Measurements from ENCODE around the gene DDAH1. TPM values are rescaled to one million over a fixed set of nuclear protein-coding genes. Genes with fewer than 3 reads are reported as not detected.

DDAH1 gene
- total RNA-seq, 1 experiment from 2014 or later, result 36.3 TPM

DNA sequence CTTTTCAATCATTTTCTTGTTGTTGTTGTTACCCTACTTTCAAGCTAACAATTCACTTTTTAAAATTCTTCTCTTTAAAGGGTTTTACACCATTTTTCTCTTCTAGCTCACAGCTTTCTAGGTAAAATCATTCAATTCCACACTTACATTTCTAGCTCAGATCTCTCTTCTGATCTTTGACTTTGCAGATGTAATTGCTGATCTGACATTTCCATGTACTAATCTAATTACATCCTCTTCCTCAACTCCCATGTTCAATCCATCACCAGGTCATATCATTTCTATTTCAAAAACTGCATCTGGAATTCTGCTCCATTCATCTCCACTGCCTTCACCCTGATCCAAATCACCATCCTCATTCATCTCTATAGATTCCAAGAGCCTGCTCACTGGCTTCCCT is 191.6 kb downstream of the DDAH1 start:
- H4K91ac ChIP-seq (ENCODE audit: insufficient read length, low read depth, low read length), result no peak overlapping the region
- no peak overlapping the region for H2BK20ac ChIP-seq (ENCODE audit: low read depth, low read length, poor library complexity, severe bottlenecking)
- H3T11ph ChIP-seq (ENCODE audit: low read length), result no peak overlapping the region
- H3K4me3 Mint-ChIP-seq, result no peak overlapping the region
- no peaks in the 10 kb centered on the region for H3K79me1 ChIP-seq (ENCODE audit: insufficient read depth, low read depth, low read length, poor library complexity, severe bottlenecking)
- no peak overlapping the region for H2AK5ac ChIP-seq (ENCODE audit: insufficient read length, low read length)
- H2BK5ac ChIP-seq (ENCODE audit: insufficient read length, low read length), result no peak overlapping the region
- H2AFZ ChIP-seq (ENCODE audit: low read length), result no peak overlapping the region
- no peak overlapping the region for H3K4me2 ChIP-seq (ENCODE audit: insufficient read depth, insufficient read length, low read length)
- peaks cover 6% of the 10 kb centered on the region for H3K23me2 ChIP-seq (ENCODE audit: insufficient read length, low read depth, low read length, poor library complexity, severe bottlenecking)
- peaks cover 17 to 19% of the 10 kb centered on the region in 2 experiments for H3K4me1 Mint-ChIP-seq
- peaks cover 2% of the 10 kb centered on the region; the same call in 1 of the 2 replicates for H3K79me2 ChIP-seq (ENCODE audit: insufficient read depth, low read length)
- H3K14ac ChIP-seq (ENCODE audit: insufficient read depth, low read length), result no peak overlapping the region
- no peak overlapping the region for H2BK15ac ChIP-seq (ENCODE audit: low read depth, low read length)
- no peaks in the 10 kb centered on the region for H3K27me3 Mint-ChIP-seq (ENCODE audit: low read depth)
- H3K36me3 Mint-ChIP-seq (ENCODE audit: insufficient read depth in 1 of 3, low read depth in 3 of 3), result peaks cover 6 to 37% (median 24%) of the 10 kb centered on the region in 3 experiments; a peak in 6 of 7 replicates
- no peak overlapping the region for H2BK12ac ChIP-seq (ENCODE audit: insufficient read length, low read depth, low read length)
- no peak overlapping the region for H4K8ac ChIP-seq (replicated peaks; ENCODE audit: insufficient read length, low read depth, low read length)
- H3K9me3 ChIP-seq (ENCODE audit: control insufficient read depth, low read depth, low read length), result no peaks in the 10 kb centered on the region
- no peaks in the 10 kb centered on the region for H3K9me3 Mint-ChIP-seq
- no peak overlapping the region for H3K23ac ChIP-seq (ENCODE audit: insufficient read length, low read depth, low read length)
- H3K18ac ChIP-seq (ENCODE audit: insufficient read length, low read depth, low read length), result no peak overlapping the region
- no peak for DNase-seq
- TF ChIP-seq, protein P1, sequence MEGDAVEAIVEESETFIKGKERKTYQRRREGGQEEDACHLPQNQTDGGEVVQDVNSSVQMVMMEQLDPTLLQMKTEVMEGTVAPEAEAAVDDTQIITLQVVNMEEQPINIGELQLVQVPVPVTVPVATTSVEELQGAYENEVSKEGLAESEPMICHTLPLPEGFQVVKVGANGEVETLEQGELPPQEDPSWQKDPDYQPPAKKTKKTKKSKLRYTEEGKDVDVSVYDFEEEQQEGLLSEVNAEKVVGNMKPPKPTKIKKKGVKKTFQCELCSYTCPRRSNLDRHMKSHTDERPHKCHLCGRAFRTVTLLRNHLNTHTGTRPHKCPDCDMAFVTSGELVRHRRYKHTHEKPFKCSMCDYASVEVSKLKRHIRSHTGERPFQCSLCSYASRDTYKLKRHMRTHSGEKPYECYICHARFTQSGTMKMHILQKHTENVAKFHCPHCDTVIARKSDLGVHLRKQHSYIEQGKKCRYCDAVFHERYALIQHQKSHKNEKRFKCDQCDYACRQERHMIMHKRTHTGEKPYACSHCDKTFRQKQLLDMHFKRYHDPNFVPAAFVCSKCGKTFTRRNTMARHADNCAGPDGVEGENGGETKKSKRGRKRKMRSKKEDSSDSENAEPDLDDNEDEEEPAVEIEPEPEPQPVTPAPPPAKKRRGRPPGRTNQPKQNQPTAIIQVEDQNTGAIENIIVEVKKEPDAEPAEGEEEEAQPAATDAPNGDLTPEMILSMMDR (conservative IDR thresholded peaks at IDR 0.05), result no peak
- H4K5ac ChIP-seq (ENCODE audit: insufficient read length, low read depth, low read length), result no peak overlapping the region
- no peak overlapping the region for H3K27ac ChIP-seq (ENCODE audit: insufficient read length, low read depth, low read length)
- H3K9ac ChIP-seq (ENCODE audit: extremely low read depth, insufficient read length, low read length), result no peak overlapping the region
- H3K4me1 ChIP-seq (ENCODE audit: insufficient read depth, low read length), result 0 out of 2 replicates have a peak, but pooled peaks cover 2% of the 10 kb centered on the region
- H3K27me3 ChIP-seq (ENCODE audit: insufficient read depth, low read length), result no peaks in the 10 kb centered on the region
- H3K27ac Mint-ChIP-seq, result no peak overlapping the region; a peak in 1 of 7 replicates
- no peak overlapping the region for H3K4ac ChIP-seq (ENCODE audit: low read depth, low read length)
- H2BK120ac ChIP-seq (ENCODE audit: low read depth, low read length, poor library complexity, severe bottlenecking), result no peak overlapping the region
- H3K56ac ChIP-seq (ENCODE audit: insufficient read length, low read depth, low read length), result no peak overlapping the region
- no peaks in the 10 kb centered on the region for H4K20me1 ChIP-seq (ENCODE audit: control insufficient read depth, insufficient read depth, insufficient read length)

Data from H9 (cell line).